H1 (cell line): ENCODE measurements around the gene FGR. TPM values are rescaled to one million over a fixed set of nuclear protein-coding genes. Genes with fewer than 3 reads are reported as not detected.

Experiments
- CTCF ChIA-PET: fragments of 300-600 bp; sonication (Branson Sonifier 250); formaldehyde crosslinking; loops from one replicate; lab custom pipeline; 2021; ENCODE audit not compliant: partially characterized antibody; lab: Charles Lee
- POLR2A ChIA-PET: fragments of 300-600 bp; sonication (Branson Sonifier 250); formaldehyde crosslinking; loops from one replicate; lab custom pipeline; 2021; ENCODE audit warnings: inconsistent platforms; ENCODE audit not compliant: partially characterized antibody; lab: Charles Lee
- DNase-seq, 2 experiments: peaks; one replicate each; pipeline versions ENCODE4 v3.0.0 to v3.0.0-alpha.2; 2010 to 2022; ENCODE audit warnings: low spot score in 2 of 2, low read depth in 1 of 2, mixed read lengths in 1 of 2
- FAIRE-seq: peaks from 2 replicates; lab custom pipeline; 2011; peaks lifted over from hg19 to GRCh38; lab: Jason Lieb, UNC
- H2AFZ ChIP-seq: 2 replicates; pipeline ENCODE4 v1.8.1; 2012; ENCODE audit warnings: low read length, inconsistent platforms
- H2AK5ac ChIP-seq: 2 replicates; pipeline ENCODE4 v1.6.1; 2013; ENCODE audit warnings: low read depth, low read length
- H2BK120ac ChIP-seq: replicated peaks from 2 replicates; pipeline ENCODE3; 2013; ENCODE audit warnings: low read depth, low read length, inconsistent platforms
- H2BK12ac ChIP-seq: 2 replicates; pipeline ENCODE4 v1.6.1; 2013; ENCODE audit warnings: low read depth, low read length
- H2BK15ac ChIP-seq: 2 replicates; pipeline ENCODE4 v1.6.1; 2013; ENCODE audit warnings: low read length
- H2BK20ac ChIP-seq: 2 replicates; pipeline ENCODE4 v1.6.1; 2013; ENCODE audit warnings: low read length
- H2BK5ac ChIP-seq: 2 replicates; pipeline ENCODE4 v1.6.1; 2013; ENCODE audit warnings: low read depth, low read length
- H3K14ac ChIP-seq: 2 replicates; pipeline ENCODE4 v1.6.1; 2013; ENCODE audit warnings: inconsistent platforms; ENCODE audit not compliant: insufficient read length
- H3K18ac ChIP-seq: 2 replicates; pipeline ENCODE4 v1.6.1; 2013; ENCODE audit warnings: low read length; ENCODE audit errors: extremely low read depth
- H3K23ac ChIP-seq: 2 replicates; pipeline ENCODE4 v1.6.1; 2013; ENCODE audit warnings: inconsistent platforms; ENCODE audit not compliant: insufficient read length
- H3K23me2 ChIP-seq: 2 replicates; pipeline ENCODE4 v1.6.1; 2013; ENCODE audit warnings: low read depth, low read length
- H3K27ac ChIP-seq: 2 replicates; pipeline ENCODE4 v1.6.1; 2011; ENCODE audit warnings: low read depth, low read length, inconsistent platforms
- H3K27me3 ChIP-seq, 4 experiments: replicated peaks in 1 of 4; 1 replicate in 1 of 4; 2 replicates in 3 of 4; pipeline versions ENCODE4 v1.6.1 to v1.8.1; 2011 to 2013; ENCODE audit warnings: low read length in 3 of 4, mild to moderate bottlenecking in 3 of 4, inconsistent platforms in 2 of 4, mixed read lengths in 2 of 4, moderate library complexity in 1 of 4; ENCODE audit not compliant: control insufficient read depth in 3 of 4, insufficient read depth in 3 of 4; ENCODE audit errors: extremely low read depth in 1 of 4
- H3K36me3 ChIP-seq, 4 experiments: 2 replicates each; pipeline versions ENCODE4 v1.6.1 to v1.8.1; 2011 to 2013; ENCODE audit warnings: mild to moderate bottlenecking in 4 of 4, low read length in 3 of 4, moderate library complexity in 2 of 4, control low read depth in 1 of 4, inconsistent platforms in 1 of 4; ENCODE audit not compliant: insufficient read depth in 4 of 4, control insufficient read depth in 2 of 4
- H3K4ac ChIP-seq: replicated peaks from 2 replicates; pipeline ENCODE3; 2013; ENCODE audit warnings: low read length, low read depth, mixed read lengths, inconsistent platforms; ENCODE audit not compliant: insufficient read length
- H3K4me1 ChIP-seq, 4 experiments: replicated peaks in 1 of 4; 1 replicate in 1 of 4; 2 replicates in 3 of 4; pipeline versions ENCODE4 v1.6.1 to v1.8.1; 2011 to 2013; ENCODE audit warnings: low read length in 3 of 4, inconsistent platforms in 2 of 4, mixed read lengths in 1 of 4; ENCODE audit not compliant: insufficient read depth in 4 of 4, control insufficient read depth in 3 of 4
- H3K4me2 ChIP-seq, 2 experiments: 2 replicates each; pipeline versions ENCODE4 v1.6.1 to v1.8.1; 2011 to 2013; ENCODE audit warnings: low read depth in 2 of 2, low read length in 2 of 2, control low read depth in 1 of 2, inconsistent platforms in 1 of 2, mild to moderate bottlenecking in 1 of 2; ENCODE audit not compliant: insufficient read depth in 1 of 2
- H3K4me3 ChIP-seq, 4 experiments: fragments of 200-600, 300-600 bp in 1 of 4; sonication (generic), shearing (Covaris generic), sonication (Bioruptor Twin) in 1 of 4; 2 replicates each; pipeline versions ENCODE4 v1.5.1 to v1.8.1; 2011 to 2016; ENCODE audit warnings: low read length in 4 of 4, low read depth in 3 of 4, control low read depth in 2 of 4, inconsistent platforms in 2 of 4, mild to moderate bottlenecking in 2 of 4, mixed read lengths in 1 of 4, moderate library complexity in 1 of 4; ENCODE audit not compliant: insufficient read depth in 2 of 4; ENCODE audit errors: extremely low read depth in 1 of 4
- H3K56ac ChIP-seq: replicated peaks from 2 replicates; pipeline ENCODE3; 2013; ENCODE audit warnings: low read depth, mild to moderate bottlenecking, mixed read lengths, low read length, inconsistent platforms; ENCODE audit not compliant: insufficient read length
- H3K79me1 ChIP-seq: 2 replicates; pipeline ENCODE4 v1.6.1; 2013; ENCODE audit warnings: low read depth, low read length, control low read depth
- H3K79me2 ChIP-seq, 2 experiments: 2 replicates each; pipeline versions ENCODE4 v1.6.1 to v1.8.1; 2012 to 2013; ENCODE audit warnings: low read length in 2 of 2, mild to moderate bottlenecking in 2 of 2, inconsistent platforms in 1 of 2; ENCODE audit not compliant: insufficient read depth in 2 of 2, control insufficient read depth in 1 of 2
- H3K9ac ChIP-seq, 4 experiments: replicated peaks in 1 of 4; 1 replicate in 1 of 4; 2 replicates in 3 of 4; pipeline versions ENCODE4 v1.6.1 to v1.8.1; 2011 to 2013; ENCODE audit warnings: low read depth in 3 of 4, low read length in 3 of 4, control low read depth in 2 of 4, mild to moderate bottlenecking in 2 of 4, moderate library complexity in 2 of 4, inconsistent platforms in 1 of 4; ENCODE audit errors: extremely low read depth in 1 of 4
- H3K9me3 ChIP-seq, 2 experiments: 2 replicates each; pipeline versions ENCODE4 v1.6.1 to v1.8.1; 2012 to 2013; ENCODE audit warnings: mild to moderate bottlenecking in 2 of 2, moderate library complexity in 2 of 2, control low read depth in 1 of 2, inconsistent platforms in 1 of 2, low read depth in 1 of 2, low read length in 1 of 2, mixed read lengths in 1 of 2; ENCODE audit not compliant: insufficient read depth in 2 of 2
- H4K20me1 ChIP-seq, 2 experiments: replicated peaks in 1 of 2; 2 replicates each; pipeline versions ENCODE3 to v1.8.1; 2011 to 2013; ENCODE audit warnings: inconsistent platforms in 2 of 2, low read length in 2 of 2, mild to moderate bottlenecking in 1 of 2; ENCODE audit not compliant: insufficient read depth in 2 of 2, control insufficient read depth in 1 of 2
- H4K5ac ChIP-seq: 2 replicates; pipeline ENCODE4 v1.6.1; 2013; ENCODE audit warnings: low read length, low read depth, mixed read lengths, inconsistent platforms; ENCODE audit not compliant: insufficient read length
- H4K8ac ChIP-seq: 2 replicates; pipeline ENCODE4 v1.8.0; 2013; ENCODE audit warnings: mild to moderate bottlenecking, moderate library complexity, low read length, inconsistent platforms; ENCODE audit not compliant: insufficient read depth; ENCODE audit errors: extremely low read depth
- H4K91ac ChIP-seq: replicated peaks from 2 replicates; pipeline ENCODE3; 2013; ENCODE audit warnings: low read length, mixed read lengths, inconsistent platforms; ENCODE audit not compliant: insufficient read length
- CREB1 ChIP-seq: IDR thresholded peaks from 2 replicates; pipeline ENCODE4 v1.6.1; 2012; ENCODE audit warnings: inconsistent platforms
- KDM1A ChIP-seq: fragments of 200-600, 300-600 bp; sonication (generic); IDR thresholded peaks from 2 replicates; pipeline ENCODE4 v1.7.1; 2016; ENCODE audit warnings: mild to moderate bottlenecking, low read length, borderline replicate concordance
- SRF ChIP-seq: IDR thresholded peaks from 2 replicates; pipeline ENCODE4 v1.6.1; 2011; ENCODE audit warnings: mild to moderate bottlenecking, low read depth, low read length, moderate library complexity
- WGBS, 2 experiments: shearing (Covaris generic) in 1 of 2; methylation state at CpG; one replicate each; pipeline versions ENCODE4 v1.1.6 to v1.1.7; 2013 to 2015; ENCODE audit warnings: low lambda C conversion rate in 2 of 2, mixed read lengths in 2 of 2, inconsistent platforms in 1 of 2, low coverage in 1 of 2, missing lambda C conversion rate in 1 of 2; ENCODE audit not compliant: insufficient replicate concordance in 2 of 2, insufficient coverage in 1 of 2, insufficient read length in 1 of 2; ENCODE audit errors: extremely low coverage in 1 of 2, missing lambda C conversion rate in 1 of 2; 5-methylcytosine and 5-hydroxymethylcytosine counted together
- polyA plus RNA-seq, 7 experiments: library from polyadenylated mRNA; depleted of rRNA in 3 of 7; stranded (reverse) in 5 of 7; unstranded in 2 of 7; fragments of >200 nt in 5 of 7; fragments of 200-250 nt in 2 of 7; gene quantifications; 1 replicate in 5 of 7; 2 replicates in 1 of 7; 4 replicates in 1 of 7; pipeline versions ENCODE4 v1.2.1 to v1.2.3, GENCODE V29; 2011 to 2013; ENCODE audit warnings: missing spikeins in 2 of 7, mixed read lengths in 2 of 7
- total RNA-seq: library from RNA; stranded (reverse); fragmentation: NEBNext Ultra II Directional; extraction: Animal tissue kit (Norgen Biotek cat#: 25700); gene quantifications from 2 replicates; pipeline ENCODE4 v1.2.1, GENCODE V29; 2021

The FGR gene
- total and polyA plus RNA-seq, 2 of the 8 experiments (the other 6 are each of a cell fraction or from before 2014, with no cell fraction given): 0.22 to 0.95 TPM

DNA sequence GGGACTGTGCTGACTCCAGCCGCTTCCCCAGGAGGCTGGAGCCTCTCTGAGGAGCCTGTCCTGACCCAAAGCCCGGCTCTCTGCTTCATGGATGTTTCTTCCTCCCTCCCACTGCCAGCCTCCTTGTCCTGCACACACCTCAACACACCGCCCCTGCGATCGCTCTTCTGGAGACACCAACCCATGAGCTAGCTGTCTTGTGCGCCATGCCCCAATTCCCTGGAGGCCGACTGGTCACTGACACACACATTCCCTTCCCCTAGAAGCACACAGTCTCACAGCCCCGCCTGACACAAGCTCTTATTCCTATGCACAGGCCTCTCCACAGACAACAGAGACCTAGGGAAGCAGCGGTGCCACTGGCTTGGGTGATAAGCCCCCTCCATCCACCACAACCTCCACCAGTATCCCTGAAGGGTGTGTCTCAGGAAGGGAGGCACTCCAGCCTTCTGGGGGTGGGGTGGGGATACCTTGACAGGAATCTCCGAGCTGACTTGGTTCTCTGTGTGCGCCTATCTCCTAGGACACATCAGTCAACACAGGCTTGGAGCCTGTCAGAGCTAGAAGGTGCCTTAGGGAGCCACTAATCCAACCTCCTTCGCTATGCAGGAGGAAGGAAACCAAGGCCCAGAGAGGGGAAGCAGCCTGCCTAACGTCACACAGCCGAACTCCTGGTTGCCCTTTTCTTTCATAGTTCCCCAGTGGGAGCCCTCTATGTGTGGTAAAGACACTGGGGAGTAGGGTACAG, 62.1 kb downstream of the FGR start:
- H3K9ac ChIP-seq: peak overlapping the region in 1 of 4 experiments; percentile 5; a peak in 1 of 7 replicates
- peak overlapping the region in 1 of 4 experiments; percentile 49; a peak in 2 of 8 replicates for H3K4me3 ChIP-seq
- CTCF ChIA-PET: interaction anchor here (1.0 to 56.1 kb wide), 11 partner anchors 9 to 273 kb away, joined by 3 to 1807 read pairs (median 6); partner anchors contain the start of gene AHDC1
- no peak overlapping the region for H4K8ac ChIP-seq
- H3K9me3 ChIP-seq: no peaks in the 10 kb centered on the region
- H2AK5ac ChIP-seq: 0 out of 2 replicates have a peak overlapping the region, but pooled peaks have one; percentile 29
- H2BK20ac ChIP-seq: peak overlapping the region; percentile 6; the same call in 1 of the 2 replicates
- H4K91ac ChIP-seq: peak overlapping the region; percentile 62
- no peak for FAIRE-seq
- no peak for DNase-seq
- no peak overlapping the region for H3K14ac ChIP-seq
- peak overlapping the region; percentile 8; the same call in 1 of the 2 replicates for H2BK15ac ChIP-seq
- H3K79me1 ChIP-seq: peaks cover 13% of the 10 kb centered on the region
- no peak overlapping the region for H3K56ac ChIP-seq
- H3K18ac ChIP-seq: peak overlapping the region; percentile 53; the same call in 1 of the 2 replicates
- no peaks in the 10 kb centered on the region for H3K36me3 ChIP-seq
- POLR2A ChIA-PET: interaction anchor here (0.5 to 25.0 kb wide), 10 partner anchors 3 to 272 kb away, joined by 3 to 355 read pairs (median 16); partner anchors contain the start of gene AHDC1
- WGBS, 2 experiments: 72% methylated on average over 14 of the region's 14 CpGs; no CpG with 5 or more reads in 1 of the 2 experiments
- no peak overlapping the region for H3K23ac ChIP-seq
- H3K27me3 ChIP-seq: no peaks in the 10 kb centered on the region
- peak overlapping the region; percentile 91; the same call in 1 of the 2 replicates for H2BK5ac ChIP-seq
- H3K27ac ChIP-seq: peak overlapping the region; percentile 46
- H2AFZ ChIP-seq: no peak overlapping the region
- peaks cover 57 to 73% (median 60%) of the 10 kb centered on the region in 4 experiments for H3K4me1 ChIP-seq
- peak overlapping the region; percentile 11; the same call in 1 of the 2 replicates for H2BK12ac ChIP-seq
- peaks cover 3 to 19% of the 10 kb centered on the region in 2 experiments for H4K20me1 ChIP-seq
- peaks cover 0 to 36% of the 10 kb centered on the region in 2 experiments; a peak in 2 of 4 replicates for H3K79me2 ChIP-seq
- H3K4me2 ChIP-seq: peak overlapping the region; percentile 63 to 64
- H3K4ac ChIP-seq: no peak overlapping the region
- H4K5ac ChIP-seq: peak overlapping the region; percentile 3
- H3K23me2 ChIP-seq: peaks cover 6% of the 10 kb centered on the region; the same call in 1 of the 2 replicates
- peak overlapping the region; percentile 12 for H2BK120ac ChIP-seq
- TF ChIP-seq SRF: no peak
- no peak for TF ChIP-seq CREB1
- TF ChIP-seq KDM1A: peak; percentile 44; the same call in 1 of the 2 replicates
